PFSK-1 (cell line): ENCODE data around the gene RAB4A.

ENCODE experiments used
- POLR2AphosphoS5 ChIP-seq: IDR thresholded peaks from 2 replicates; pipeline ENCODE4 v1.6.1; 2012; ENCODE audit warnings: low read depth, mild to moderate bottlenecking, control low read depth, low read length, moderate library complexity
- TF ChIP-seq, protein P1 (sequence below), 2 experiments: IDR thresholded peaks; 2 replicates each; pipeline versions ENCODE4 v1.6.1 to v1.8.0; 2011 to 2012; ENCODE audit warnings: low read depth in 2 of 2, low read length in 2 of 2, control low read depth in 1 of 2, inconsistent platforms in 1 of 2, mild to moderate bottlenecking in 1 of 2, moderate library complexity in 1 of 2; ENCODE audit not compliant: insufficient read depth in 1 of 2

DNA sequence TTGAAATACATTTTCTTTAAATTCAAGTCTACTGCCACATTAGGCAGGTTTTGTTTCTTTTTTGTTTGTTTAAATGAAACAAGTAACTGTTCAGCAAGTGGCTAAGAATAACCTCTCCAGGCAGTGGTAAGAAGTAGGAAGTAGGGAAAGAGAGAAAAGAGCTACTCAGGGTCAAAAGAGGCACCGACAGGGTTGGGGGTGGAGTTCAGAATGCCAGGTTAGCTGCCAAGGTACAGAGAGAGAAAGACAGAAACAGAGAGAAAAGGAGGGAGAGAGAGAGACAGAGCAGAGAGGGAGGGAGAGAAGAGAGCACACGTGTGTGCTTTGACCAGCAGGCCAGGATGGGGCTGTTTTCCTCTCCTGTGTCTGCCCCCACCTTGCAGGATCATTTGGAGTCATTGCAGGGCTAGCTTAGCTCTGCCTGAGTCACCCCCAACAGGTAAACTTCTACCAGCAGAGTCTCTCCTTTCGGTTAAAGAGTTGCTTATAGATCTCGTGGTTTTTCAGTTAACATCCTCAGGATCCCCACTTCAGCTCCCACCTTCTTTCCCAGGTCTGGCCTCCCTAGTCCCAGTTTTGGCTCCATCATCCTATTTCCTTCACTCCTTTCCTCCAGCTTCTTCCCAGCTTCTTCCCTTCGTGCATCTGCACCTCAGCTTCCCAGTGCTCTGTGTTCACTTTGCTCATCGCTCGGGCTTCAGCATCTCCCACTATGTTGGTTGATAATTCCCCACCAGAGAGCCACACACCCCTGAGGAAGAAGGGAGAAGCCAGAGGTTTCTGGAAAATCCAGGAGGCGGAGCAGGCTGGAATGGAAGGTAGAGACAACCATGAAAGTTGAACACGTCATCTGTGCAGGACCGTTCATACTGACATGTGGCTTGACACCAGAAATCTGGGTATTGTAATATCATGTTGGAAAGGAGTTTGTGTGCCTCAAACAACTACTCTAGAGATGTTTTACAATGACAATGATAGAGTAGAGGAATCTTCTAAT lies 21.8 kb upstream of the RAB4A start:
- TF ChIP-seq POLR2AphosphoS5 = no peak
- TF ChIP-seq, protein P1, sequence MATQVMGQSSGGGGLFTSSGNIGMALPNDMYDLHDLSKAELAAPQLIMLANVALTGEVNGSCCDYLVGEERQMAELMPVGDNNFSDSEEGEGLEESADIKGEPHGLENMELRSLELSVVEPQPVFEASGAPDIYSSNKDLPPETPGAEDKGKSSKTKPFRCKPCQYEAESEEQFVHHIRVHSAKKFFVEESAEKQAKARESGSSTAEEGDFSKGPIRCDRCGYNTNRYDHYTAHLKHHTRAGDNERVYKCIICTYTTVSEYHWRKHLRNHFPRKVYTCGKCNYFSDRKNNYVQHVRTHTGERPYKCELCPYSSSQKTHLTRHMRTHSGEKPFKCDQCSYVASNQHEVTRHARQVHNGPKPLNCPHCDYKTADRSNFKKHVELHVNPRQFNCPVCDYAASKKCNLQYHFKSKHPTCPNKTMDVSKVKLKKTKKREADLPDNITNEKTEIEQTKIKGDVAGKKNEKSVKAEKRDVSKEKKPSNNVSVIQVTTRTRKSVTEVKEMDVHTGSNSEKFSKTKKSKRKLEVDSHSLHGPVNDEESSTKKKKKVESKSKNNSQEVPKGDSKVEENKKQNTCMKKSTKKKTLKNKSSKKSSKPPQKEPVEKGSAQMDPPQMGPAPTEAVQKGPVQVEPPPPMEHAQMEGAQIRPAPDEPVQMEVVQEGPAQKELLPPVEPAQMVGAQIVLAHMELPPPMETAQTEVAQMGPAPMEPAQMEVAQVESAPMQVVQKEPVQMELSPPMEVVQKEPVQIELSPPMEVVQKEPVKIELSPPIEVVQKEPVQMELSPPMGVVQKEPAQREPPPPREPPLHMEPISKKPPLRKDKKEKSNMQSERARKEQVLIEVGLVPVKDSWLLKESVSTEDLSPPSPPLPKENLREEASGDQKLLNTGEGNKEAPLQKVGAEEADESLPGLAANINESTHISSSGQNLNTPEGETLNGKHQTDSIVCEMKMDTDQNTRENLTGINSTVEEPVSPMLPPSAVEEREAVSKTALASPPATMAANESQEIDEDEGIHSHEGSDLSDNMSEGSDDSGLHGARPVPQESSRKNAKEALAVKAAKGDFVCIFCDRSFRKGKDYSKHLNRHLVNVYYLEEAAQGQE (IDR thresholded peaks at IDR 0.05; ENCODE audit: insufficient read depth in 1 of 2, low read depth in 2 of 2, low read length in 2 of 2) = no peak
